H9 (cell line): ENCODE results near the gene GRIA1. TPM values are rescaled to one million over a fixed set of nuclear protein-coding genes. Genes with fewer than 3 reads are reported as not detected.

ENCODE experiments used
- DNase-seq: peaks from one replicate; pipeline ENCODE4 v3.0.0-alpha.2; 2017
- H2AFZ ChIP-seq: one replicate; pipeline ENCODE4 v1.6.1; 2013; ENCODE audit warnings: mild to moderate bottlenecking, low read length, control low read depth, moderate library complexity
- H2AK5ac ChIP-seq: 2 replicates; pipeline ENCODE4 v1.6.1; 2013; ENCODE audit warnings: low read length, control low read depth, mixed read lengths; ENCODE audit not compliant: insufficient read length
- H2BK120ac ChIP-seq: one replicate; pipeline ENCODE4 v1.6.1; 2013; ENCODE audit warnings: low read depth, mild to moderate bottlenecking, low read length, control low read depth, inconsistent platforms; ENCODE audit not compliant: poor library complexity, severe bottlenecking
- H2BK12ac ChIP-seq: 2 replicates; pipeline ENCODE4 v1.6.1; 2013; ENCODE audit warnings: low read length, control low read depth, mixed read lengths, low read depth; ENCODE audit not compliant: insufficient read length
- H2BK15ac ChIP-seq: 2 replicates; pipeline ENCODE4 v1.6.1; 2013; ENCODE audit warnings: low read depth, low read length, control low read depth
- H2BK20ac ChIP-seq: one replicate; pipeline ENCODE4 v1.6.1; 2013; ENCODE audit warnings: low read depth, mild to moderate bottlenecking, low read length, control low read depth, inconsistent platforms; ENCODE audit not compliant: poor library complexity, severe bottlenecking
- H2BK5ac ChIP-seq: 2 replicates; pipeline ENCODE4 v1.6.1; 2013; ENCODE audit warnings: low read length, control low read depth, mixed read lengths; ENCODE audit not compliant: insufficient read length
- H3K14ac ChIP-seq: 2 replicates; pipeline ENCODE4 v1.6.1; 2013; ENCODE audit warnings: low read length, control low read depth; ENCODE audit not compliant: insufficient read depth
- H3K18ac ChIP-seq: 2 replicates; pipeline ENCODE4 v1.6.1; 2013; ENCODE audit warnings: low read depth, mild to moderate bottlenecking, mixed read lengths, low read length, control low read depth; ENCODE audit not compliant: insufficient read length
- H3K23ac ChIP-seq: 2 replicates; pipeline ENCODE4 v1.6.1; 2013; ENCODE audit warnings: low read length, control low read depth, mixed read lengths, low read depth; ENCODE audit not compliant: insufficient read length
- H3K23me2 ChIP-seq: 2 replicates; pipeline ENCODE4 v1.6.1; 2013; ENCODE audit warnings: low read depth, mild to moderate bottlenecking, mixed read lengths, low read length, control low read depth; ENCODE audit not compliant: insufficient read length, poor library complexity, severe bottlenecking
- H3K27ac ChIP-seq: 2 replicates; pipeline ENCODE4 v1.5.1; 2013; ENCODE audit warnings: low read length, control low read depth, mixed read lengths, low read depth; ENCODE audit not compliant: insufficient read length
- H3K27me3 ChIP-seq: 2 replicates; pipeline ENCODE4 v1.6.1; 2013; ENCODE audit warnings: low read length, control low read depth, inconsistent platforms; ENCODE audit not compliant: insufficient read depth
- H3K4ac ChIP-seq: 2 replicates; pipeline ENCODE4 v1.6.1; 2013; ENCODE audit warnings: low read depth, mild to moderate bottlenecking, control low read depth, inconsistent platforms, low read length, moderate library complexity
- H3K4me1 ChIP-seq: 2 replicates; pipeline ENCODE4 v1.6.1; 2013; ENCODE audit warnings: low read length, control low read depth, inconsistent platforms; ENCODE audit not compliant: insufficient read depth
- H3K4me2 ChIP-seq: 2 replicates; pipeline ENCODE4 v1.6.1; 2013; ENCODE audit warnings: low read length, control low read depth, mixed read lengths; ENCODE audit not compliant: insufficient read length, insufficient read depth
- H3K56ac ChIP-seq: 2 replicates; pipeline ENCODE4 v1.6.1; 2013; ENCODE audit warnings: low read depth, mild to moderate bottlenecking, mixed read lengths, low read length, control low read depth; ENCODE audit not compliant: insufficient read length
- H3K79me1 ChIP-seq: 2 replicates; pipeline ENCODE4 v1.6.1; 2013; ENCODE audit warnings: low read depth, mild to moderate bottlenecking, moderate library complexity, low read length, control low read depth, inconsistent platforms; ENCODE audit not compliant: insufficient read depth, poor library complexity, severe bottlenecking
- H3K79me2 ChIP-seq: 2 replicates; pipeline ENCODE4 v1.6.1; 2013; ENCODE audit warnings: low read length, control low read depth, inconsistent platforms; ENCODE audit not compliant: insufficient read depth
- H3K9ac ChIP-seq: 2 replicates; pipeline ENCODE4 v1.6.1; 2013; ENCODE audit warnings: low read length, control low read depth, mixed read lengths; ENCODE audit not compliant: insufficient read length; ENCODE audit errors: extremely low read depth
- H3K9me3 ChIP-seq: one replicate; pipeline ENCODE4 v1.6.1; 2013; ENCODE audit warnings: low read depth, low read length, inconsistent platforms; ENCODE audit not compliant: control insufficient read depth
- H3T11ph ChIP-seq: one replicate; pipeline ENCODE4 v1.6.1; 2013; ENCODE audit warnings: mild to moderate bottlenecking, low read length, control low read depth, inconsistent platforms
- H4K20me1 ChIP-seq: one replicate; pipeline ENCODE4 v1.6.1; 2013; ENCODE audit not compliant: control insufficient read depth, insufficient read length, insufficient read depth
- H4K5ac ChIP-seq: 2 replicates; pipeline ENCODE4 v1.6.1; 2013; ENCODE audit warnings: low read depth, mild to moderate bottlenecking, mixed read lengths, low read length, control low read depth; ENCODE audit not compliant: insufficient read length
- H4K8ac ChIP-seq: replicated peaks from 2 replicates; pipeline ENCODE4 v1.6.1; 2013; ENCODE audit warnings: low read length, control low read depth, mixed read lengths, low read depth; ENCODE audit not compliant: insufficient read length
- H4K91ac ChIP-seq: 2 replicates; pipeline ENCODE4 v1.6.1; 2013; ENCODE audit warnings: low read depth, mild to moderate bottlenecking, moderate library complexity, mixed read lengths, low read length, control low read depth; ENCODE audit not compliant: insufficient read length
- H3K27ac Mint-ChIP-seq, 3 experiments: 2 replicates in 2 of 3; 3 replicates in 1 of 3; pipeline ENCODE4 v1.8.0; 2020 to 2021; ENCODE audit warnings: mixed read lengths in 3 of 3, mild to moderate bottlenecking in 1 of 3, moderate library complexity in 1 of 3
- H3K27me3 Mint-ChIP-seq: 2 replicates; pipeline ENCODE4 v1.8.0; 2021; ENCODE audit warnings: low read depth, mild to moderate bottlenecking, moderate library complexity, mixed read lengths
- H3K36me3 Mint-ChIP-seq, 3 experiments: 2 replicates in 2 of 3; 3 replicates in 1 of 3; pipeline ENCODE4 v1.8.0; 2020 to 2021; ENCODE audit warnings: low read depth in 3 of 3, mixed read lengths in 3 of 3; ENCODE audit not compliant: insufficient read depth in 1 of 3
- H3K4me1 Mint-ChIP-seq, 2 experiments: 2 replicates each; pipeline ENCODE4 v1.8.0; 2020; ENCODE audit warnings: mixed read lengths in 2 of 2
- H3K4me3 Mint-ChIP-seq, 2 experiments: 2 replicates in 1 of 2; 3 replicates in 1 of 2; pipeline ENCODE4 v1.8.0; 2020 to 2021; ENCODE audit warnings: mild to moderate bottlenecking in 2 of 2, mixed read lengths in 2 of 2, moderate library complexity in 1 of 2
- H3K9me3 Mint-ChIP-seq, 2 experiments: 2 replicates in 1 of 2; 3 replicates in 1 of 2; pipeline ENCODE4 v1.8.0; 2020; ENCODE audit warnings: mild to moderate bottlenecking in 2 of 2, mixed read lengths in 2 of 2, moderate library complexity in 1 of 2
- WGBS: extraction: QIAGEN DNeasy Blood & Tissue Kit; methylation state at CpG from one replicate; pipeline ENCODE4 v1.1.7; 2013; ENCODE audit warnings: missing lambda C conversion rate, low lambda C conversion rate, mixed read lengths; ENCODE audit not compliant: insufficient read length; ENCODE audit errors: extremely low coverage; 5-methylcytosine and 5-hydroxymethylcytosine counted together
- total RNA-seq: library from RNA; stranded (reverse); gene quantifications from 2 replicates; pipeline ENCODE4 v1.2.1, GENCODE V29; 2021
- TF ChIP-seq, protein P1 (sequence below): fragments of 200-600 bp; sonication (generic); conservative IDR thresholded peaks from 3 replicates; pipeline ENCODE4 v1.8.0; 2021; ENCODE audit warnings: antibody characterized with exemption, mild to moderate bottlenecking

GRIA1 gene
- total RNA-seq, 1 experiment from 2014 or later: 0.52 TPM

DNA sequence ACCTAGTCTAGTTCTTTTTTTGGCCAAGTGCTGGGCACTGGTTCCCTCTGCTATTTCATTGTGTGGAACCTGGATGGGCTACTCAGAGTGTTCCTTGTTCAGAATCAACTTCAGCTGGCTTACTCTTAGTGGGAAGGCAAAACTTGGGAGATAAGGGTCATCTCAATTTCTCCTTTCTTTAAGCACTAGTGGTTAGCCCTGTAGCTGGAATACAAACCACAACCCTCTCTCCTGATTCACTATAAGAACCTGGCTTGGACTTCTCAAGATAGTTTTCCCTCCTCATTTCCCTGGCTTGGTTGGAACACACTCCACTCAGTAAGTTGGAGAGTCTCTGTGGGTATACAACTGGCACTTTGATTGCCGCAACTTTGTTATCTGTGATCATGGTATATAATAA, 35.1 kb downstream of the GRIA1 start:
- no peak overlapping the region for H3T11ph ChIP-seq
- no peak overlapping the region for H2AK5ac ChIP-seq
- H3K14ac ChIP-seq: no peak overlapping the region
- Mint-ChIP-seq H3K27ac (no peak overlapping the region), H3K9me3 (no peaks in the 10 kb centered on the region), H3K4me1 (peaks cover 8 to 12% of the 10 kb centered on the region in 2 experiments), H3K27me3 (no peaks in the 10 kb centered on the region), H3K36me3 (no peaks in the 10 kb centered on the region), H3K4me3 (no peak overlapping the region)
- H3K27me3 ChIP-seq: no peaks in the 10 kb centered on the region
- H3K27ac ChIP-seq: no peak overlapping the region
- no peak overlapping the region for H4K5ac ChIP-seq
- H2BK20ac ChIP-seq: no peak overlapping the region
- H3K79me2 ChIP-seq: no peaks in the 10 kb centered on the region
- TF ChIP-seq, protein P1, sequence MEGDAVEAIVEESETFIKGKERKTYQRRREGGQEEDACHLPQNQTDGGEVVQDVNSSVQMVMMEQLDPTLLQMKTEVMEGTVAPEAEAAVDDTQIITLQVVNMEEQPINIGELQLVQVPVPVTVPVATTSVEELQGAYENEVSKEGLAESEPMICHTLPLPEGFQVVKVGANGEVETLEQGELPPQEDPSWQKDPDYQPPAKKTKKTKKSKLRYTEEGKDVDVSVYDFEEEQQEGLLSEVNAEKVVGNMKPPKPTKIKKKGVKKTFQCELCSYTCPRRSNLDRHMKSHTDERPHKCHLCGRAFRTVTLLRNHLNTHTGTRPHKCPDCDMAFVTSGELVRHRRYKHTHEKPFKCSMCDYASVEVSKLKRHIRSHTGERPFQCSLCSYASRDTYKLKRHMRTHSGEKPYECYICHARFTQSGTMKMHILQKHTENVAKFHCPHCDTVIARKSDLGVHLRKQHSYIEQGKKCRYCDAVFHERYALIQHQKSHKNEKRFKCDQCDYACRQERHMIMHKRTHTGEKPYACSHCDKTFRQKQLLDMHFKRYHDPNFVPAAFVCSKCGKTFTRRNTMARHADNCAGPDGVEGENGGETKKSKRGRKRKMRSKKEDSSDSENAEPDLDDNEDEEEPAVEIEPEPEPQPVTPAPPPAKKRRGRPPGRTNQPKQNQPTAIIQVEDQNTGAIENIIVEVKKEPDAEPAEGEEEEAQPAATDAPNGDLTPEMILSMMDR: no peak
- no CpG with 5 or more reads among the region's 1 CpG for WGBS
- no peaks in the 10 kb centered on the region for H3K9me3 ChIP-seq
- no peaks in the 10 kb centered on the region for H3K79me1 ChIP-seq
- no peaks in the 10 kb centered on the region for H3K23me2 ChIP-seq
- H3K18ac ChIP-seq: no peak overlapping the region
- no peak overlapping the region for H2BK15ac ChIP-seq
- H3K4me1 ChIP-seq: peaks cover 5% of the 10 kb centered on the region; the same call in 1 of the 2 replicates
- H2AFZ ChIP-seq: no peak overlapping the region
- no peak overlapping the region for H4K91ac ChIP-seq
- H3K9ac ChIP-seq: no peak overlapping the region
- H3K23ac ChIP-seq: no peak overlapping the region
- no peak overlapping the region for H2BK5ac ChIP-seq
- H4K20me1 ChIP-seq: no peaks in the 10 kb centered on the region
- H4K8ac ChIP-seq: no peak overlapping the region
- DNase-seq: no peak
- no peak overlapping the region for H3K4ac ChIP-seq
- no peak overlapping the region for H3K4me2 ChIP-seq
- H2BK120ac ChIP-seq: no peak overlapping the region
- H2BK12ac ChIP-seq: no peak overlapping the region
- H3K56ac ChIP-seq: no peak overlapping the region
